NCI-H187 (cell line): ENCODE data around the gene BTBD1.
"Not testable (repeated sequence)": the region's sequence is repeated elsewhere in the genome, so short reads cannot be mapped to it uniquely, and the experiment has no call there.

Experiments used
- DNase-seq, 2 experiments: peaks; one replicate each; lab custom pipeline; 2025; lab: John Stamatoyannopoulos, UW

Gene BTBD1

DNA sequence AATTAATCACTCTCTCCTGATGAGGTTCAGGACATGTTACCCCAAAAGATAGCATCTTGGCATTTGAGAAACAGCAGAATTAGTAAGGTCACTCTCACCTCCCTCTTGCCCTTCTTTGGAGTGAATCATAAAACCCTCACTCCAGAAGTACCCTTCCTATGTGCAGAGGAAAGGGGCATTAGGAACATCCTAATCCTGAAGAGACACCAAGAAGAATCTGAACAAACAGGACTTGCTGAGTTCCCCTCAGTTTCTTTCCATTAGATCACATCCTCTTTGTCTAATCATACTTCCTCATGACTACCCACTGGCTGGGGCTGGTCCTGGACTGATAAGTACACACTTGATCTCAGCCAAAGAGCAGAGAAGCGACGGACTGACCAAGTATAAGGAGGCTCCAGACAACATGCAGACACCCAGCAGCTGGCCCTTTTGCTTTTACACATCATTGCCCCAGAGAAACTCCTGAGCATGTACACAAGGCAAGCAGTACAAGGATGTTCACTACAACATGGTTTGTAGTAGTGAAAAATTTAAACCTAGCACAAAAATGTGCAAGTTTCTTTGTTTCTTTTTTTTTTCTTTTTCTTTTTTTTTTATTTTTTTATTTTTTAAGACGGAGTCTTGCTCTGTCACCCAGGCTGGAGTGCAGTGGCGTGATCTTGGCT lies 25.4 kb upstream of the BTBD1 start:
- DNase-seq: no peak

DNA sequence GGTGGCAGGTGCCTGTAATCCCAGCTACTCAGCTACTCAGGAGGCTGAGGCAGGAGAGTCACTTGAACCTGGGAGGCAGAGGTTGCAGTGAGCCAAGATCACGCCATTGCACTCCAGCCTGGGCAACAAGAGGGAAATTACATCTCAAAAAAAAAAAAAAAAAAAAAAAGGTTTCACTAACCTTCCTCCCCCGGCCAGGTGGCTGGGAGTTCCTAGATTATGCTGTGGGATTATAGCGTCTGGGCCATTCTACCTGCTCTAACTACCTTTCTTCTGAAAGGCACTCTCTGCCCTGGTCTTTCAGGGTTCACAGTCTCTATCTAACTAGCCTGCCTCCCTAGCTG lies 24.9 kb upstream of the BTBD1 start:
- not testable (repeated sequence) for DNase-seq

DNA sequence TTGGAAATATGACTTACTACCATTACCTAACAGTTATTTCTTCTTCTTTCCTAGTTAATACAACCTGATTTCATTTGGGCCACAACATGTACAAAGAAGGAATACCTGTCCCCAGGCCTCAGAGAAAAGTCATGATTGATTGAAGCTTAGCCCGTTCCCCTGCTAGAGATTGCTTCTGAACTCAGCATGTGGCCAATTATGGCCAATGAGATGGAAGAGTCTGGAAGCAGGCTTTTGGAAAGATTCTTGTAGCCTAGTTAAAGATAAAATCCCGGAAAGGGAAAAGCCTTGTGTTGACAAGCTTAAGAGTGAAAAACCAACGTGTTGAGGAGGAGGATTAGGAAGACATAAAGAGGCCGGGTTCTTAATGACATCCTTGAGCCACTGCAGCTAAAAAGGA lies 23.4 kb upstream of the BTBD1 start:
- DNase-seq: no peak

DNA sequence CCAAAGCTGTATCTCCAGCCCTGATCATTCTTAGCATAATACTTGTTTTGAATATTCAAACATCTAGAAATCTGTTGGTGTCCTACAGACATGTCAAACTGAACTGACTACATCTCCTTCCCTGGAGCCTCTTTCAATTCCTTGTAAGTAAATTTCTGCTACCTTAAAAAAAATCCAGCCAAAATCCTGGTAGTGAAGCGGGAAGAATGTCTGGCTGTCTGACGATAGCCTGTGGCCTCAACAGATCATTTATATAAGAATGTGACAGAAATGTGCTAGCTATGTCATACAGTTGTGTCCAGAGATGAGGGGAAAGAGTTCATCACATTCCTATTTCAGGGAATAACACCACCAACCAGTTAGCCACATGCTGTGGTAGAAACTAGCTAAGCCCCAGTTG lies 21.8 kb upstream of the BTBD1 start:
- DNase-seq: no peak

DNA sequence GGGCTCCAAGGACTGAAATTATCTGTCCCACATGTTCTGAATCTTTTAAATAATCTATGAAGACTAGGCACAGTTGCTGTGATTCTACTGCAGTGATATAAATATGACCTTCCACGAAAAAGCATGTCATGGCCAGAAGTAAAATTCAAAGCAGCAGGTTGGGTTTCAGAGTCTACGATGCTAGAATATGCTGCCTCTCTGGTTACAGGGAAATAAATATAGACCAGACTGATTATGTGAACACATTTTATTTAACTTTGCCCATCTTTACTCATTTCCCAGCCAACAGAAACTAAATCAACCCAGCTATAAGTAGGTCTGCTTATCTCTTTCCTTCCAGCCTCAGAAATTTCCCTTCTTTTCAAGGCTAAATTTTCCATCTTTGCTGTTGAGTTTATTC lies 20.5 kb upstream of the BTBD1 start:
- no peak for DNase-seq

DNA sequence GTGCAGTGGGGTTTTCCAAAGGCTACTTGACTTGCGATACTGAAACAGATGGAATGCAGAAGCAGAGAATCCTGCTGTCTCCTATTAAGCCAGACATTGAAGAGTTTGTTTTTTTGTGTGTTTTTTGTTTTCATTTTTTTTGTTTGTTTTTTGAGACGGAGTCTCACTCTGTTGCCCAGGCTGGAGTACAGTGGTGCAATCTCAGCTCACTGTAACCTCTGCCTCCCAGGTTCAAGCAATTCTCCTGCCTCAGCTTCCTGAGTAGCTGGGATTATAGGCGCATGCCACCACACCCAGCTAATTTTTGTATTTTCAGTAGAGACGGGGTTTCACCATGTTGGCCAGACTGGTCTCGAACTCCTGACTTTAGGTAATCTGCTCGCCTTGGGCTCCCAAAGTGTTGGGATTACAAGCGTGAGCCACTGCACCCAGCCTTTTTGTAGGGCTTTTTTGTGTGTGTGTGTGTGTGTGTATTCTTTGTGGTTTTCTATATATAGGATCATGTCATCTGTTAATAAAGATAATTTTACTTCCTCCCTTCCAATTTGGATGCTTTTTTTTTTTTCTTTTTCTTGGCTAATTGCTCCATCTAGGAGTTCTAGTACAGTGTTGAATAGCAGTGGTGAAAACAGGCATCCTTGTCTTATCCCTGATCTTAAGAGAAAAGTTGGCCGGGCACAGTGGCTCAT lies 19.0 kb upstream of the BTBD1 start:
- DNase-seq: not testable (repeated sequence)

DNA sequence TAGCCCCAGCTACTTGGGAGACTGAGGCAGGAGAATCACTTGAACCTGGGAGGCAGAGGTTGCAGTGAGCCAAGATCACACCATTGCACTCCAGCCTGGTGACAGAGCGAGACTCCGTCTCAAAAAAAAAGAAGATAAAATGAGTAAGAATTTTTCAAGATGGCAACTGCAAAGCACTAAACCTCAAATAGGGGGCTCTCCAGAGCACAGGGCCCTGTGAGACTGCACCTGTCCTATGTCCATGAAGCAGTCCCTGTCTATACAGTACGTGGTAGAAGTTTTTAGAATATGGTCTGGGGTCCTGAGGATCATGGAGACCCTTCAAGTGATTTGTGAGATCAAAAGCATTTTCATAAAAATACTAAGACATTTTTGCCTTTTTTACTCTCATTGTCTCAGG lies 18.4 kb upstream of the BTBD1 start:
- DNase-seq: not testable (repeated sequence)

DNA sequence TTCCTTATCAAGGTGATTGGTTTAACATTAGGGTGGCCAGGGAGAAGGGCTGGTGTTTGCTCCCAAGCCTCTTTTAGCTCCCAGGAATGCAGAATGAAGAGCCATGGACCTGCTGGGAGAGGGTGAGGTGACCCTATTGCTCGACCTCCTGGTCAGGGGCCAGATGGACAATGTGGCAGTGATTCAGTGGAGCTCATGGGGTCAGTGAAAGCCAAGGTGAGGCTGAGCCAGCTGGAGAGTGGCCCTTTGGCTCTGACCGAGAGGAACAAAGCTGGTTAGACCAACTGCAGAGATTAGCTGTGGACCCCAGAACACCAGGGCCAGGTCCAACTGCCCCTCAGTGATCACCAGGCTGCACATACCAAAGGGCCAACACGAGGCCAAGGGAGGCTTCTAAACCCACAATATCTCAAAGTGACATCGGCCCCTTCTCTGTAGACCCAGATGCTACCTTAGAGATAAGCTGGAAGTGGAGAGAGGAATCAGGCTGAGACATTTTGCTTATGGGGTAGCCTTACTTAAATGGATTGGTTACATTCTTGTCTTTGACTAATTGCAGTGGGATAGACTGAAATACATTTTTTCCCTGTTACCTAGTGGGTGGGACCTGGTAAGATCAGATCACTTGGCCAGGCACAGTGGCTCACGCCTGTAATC lies 15.8 kb upstream of the BTBD1 start:
- no peak for DNase-seq

DNA sequence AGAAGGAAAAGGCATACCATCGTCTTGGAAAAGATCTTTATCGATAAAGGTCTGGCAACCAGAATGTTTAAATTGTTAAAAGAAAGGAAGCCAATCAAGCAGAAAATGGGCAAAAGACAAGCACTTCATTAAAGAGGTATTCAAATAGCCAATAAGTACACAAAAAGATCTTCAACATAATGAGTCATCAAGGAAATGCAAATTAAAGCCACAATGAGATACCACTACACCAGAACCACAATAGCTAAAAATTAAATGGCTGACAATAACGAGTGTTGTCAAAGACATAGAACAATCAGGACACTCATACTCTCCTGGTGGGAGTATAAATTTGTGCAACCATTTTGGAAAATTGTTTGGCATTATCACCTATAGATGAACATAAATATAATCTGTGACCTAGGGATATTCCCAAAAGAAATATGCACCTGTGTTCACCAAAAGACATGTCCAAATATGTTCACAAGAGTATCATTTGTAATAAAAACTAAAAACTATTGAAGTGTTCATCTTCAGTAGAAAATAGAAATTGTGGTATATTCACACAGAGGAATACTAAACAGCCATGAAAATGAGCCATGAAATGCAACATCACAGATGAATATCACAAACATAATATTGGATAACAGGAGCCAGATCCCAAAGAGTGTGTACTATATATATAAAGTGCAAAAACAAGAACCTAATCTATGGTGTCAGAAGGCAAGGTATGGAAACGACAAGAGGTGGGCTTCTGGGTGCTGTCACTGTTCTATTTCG lies 14.4 kb upstream of the BTBD1 start:
- no peak for DNase-seq

DNA sequence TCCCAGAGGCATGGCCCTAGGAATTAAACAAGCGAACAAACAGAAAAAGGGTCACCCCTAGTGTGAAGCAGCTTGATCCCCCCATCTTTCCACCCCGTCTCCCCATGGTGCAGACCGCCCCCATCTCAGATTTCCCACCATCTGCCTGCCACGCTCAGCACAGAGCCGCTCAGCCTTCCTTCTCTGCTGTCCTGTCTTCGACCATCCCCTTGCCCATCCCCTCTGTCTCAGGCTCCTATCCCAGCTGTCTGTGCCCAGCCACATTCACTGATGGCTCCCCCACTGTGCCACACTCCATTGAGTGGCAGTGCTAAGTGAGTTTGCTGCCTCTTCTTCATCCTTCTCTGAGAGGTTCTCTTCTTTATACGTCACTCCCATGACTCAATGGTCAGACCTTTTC lies 11.7 kb upstream of the BTBD1 start:
- DNase-seq: no peak

DNA sequence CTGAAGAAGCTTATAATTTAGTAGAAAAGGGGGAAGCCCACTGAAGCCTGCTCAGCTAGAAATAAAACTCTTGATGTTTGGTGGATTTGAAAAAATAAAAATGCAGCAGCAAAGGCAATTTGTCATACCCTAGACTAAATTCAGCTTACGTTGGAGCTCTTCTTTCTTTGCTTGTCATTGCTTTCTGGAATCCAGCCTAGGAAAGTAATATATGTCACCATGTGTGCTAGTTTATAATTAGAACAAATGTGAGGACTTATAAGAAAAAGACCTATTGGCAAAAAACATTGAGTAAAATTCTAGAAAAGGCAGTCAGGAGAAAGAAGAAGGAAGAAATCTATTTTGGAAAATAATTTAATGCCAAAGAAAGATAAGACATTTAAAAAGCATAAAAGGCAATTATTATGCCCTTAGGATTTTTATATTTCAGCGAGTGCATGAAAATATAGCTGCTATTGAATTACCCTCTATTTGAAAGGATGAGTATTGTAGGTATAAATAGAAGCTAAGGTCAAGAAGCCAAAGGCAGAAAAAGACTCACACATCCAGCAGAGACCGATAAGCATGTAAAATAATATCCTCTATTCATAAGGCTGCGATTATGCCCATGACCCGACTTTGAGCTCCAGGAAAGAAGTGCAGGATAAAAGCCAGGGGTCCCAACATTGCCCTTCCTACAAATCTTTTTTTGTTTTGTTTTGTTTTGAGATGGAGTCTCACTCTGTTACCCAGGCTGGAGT lies 10.6 kb upstream of the BTBD1 start:
- no peak for DNase-seq

DNA sequence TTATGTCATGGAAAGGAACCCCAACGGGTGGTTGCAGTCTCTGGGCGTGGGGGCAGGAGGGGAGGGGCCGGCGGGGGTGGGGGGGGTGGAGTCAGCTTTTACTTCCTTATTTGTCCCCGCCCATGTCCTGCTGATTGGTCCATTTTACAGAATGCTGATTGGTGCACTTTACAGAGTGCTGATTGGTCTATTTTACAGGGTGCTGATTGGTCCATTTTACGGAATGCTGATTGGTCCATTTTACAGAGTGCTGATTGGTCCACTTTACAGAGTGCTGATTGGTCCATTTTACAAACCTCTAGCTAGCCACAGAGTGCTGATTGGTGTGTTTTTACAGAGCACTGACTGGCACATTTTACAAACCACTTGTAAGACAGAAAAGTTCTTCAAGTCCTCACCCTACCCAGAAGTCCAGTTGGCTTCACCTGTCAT lies 2.2 kb upstream of the BTBD1 start:
- DNase-seq: not testable (repeated sequence)

DNA sequence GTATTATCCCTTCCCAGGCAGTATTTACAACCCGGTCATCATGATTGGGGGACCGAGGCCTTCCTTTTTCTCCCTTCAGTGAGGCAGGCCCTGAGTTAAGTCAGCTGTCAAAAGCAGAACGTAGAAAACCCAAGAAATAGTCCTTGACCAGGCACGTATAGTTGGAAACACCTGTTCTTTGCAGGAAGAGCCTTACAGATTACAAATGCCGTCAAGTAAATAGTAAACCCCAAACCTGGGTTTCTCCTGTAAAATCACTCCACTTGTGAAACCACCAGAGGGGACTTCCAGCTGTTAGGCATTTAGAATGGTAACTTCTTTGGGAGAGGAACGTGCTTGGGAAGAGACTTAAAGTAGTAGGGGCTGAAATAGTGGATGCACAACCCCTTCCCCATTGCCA lies 1.0 kb upstream of the BTBD1 start:
- DNase-seq: no peak

DNA sequence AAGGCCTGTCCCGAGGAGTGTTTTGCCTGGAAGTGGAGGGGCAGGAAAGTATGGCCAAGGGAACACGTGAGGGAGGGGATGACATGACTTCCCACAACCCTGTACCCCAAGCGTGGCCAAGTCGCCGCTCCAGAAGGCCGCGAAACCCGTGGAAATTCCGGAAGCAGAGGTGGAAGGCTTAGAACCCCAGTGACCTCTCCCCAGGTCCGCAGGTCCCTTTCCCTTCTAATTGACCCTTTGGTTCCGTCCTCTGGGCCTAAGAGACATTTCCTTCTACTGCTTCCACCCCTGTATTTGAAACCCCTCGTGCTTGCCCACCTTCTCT lies 548 bp upstream of the BTBD1 start:
- no peak for DNase-seq

DNA sequence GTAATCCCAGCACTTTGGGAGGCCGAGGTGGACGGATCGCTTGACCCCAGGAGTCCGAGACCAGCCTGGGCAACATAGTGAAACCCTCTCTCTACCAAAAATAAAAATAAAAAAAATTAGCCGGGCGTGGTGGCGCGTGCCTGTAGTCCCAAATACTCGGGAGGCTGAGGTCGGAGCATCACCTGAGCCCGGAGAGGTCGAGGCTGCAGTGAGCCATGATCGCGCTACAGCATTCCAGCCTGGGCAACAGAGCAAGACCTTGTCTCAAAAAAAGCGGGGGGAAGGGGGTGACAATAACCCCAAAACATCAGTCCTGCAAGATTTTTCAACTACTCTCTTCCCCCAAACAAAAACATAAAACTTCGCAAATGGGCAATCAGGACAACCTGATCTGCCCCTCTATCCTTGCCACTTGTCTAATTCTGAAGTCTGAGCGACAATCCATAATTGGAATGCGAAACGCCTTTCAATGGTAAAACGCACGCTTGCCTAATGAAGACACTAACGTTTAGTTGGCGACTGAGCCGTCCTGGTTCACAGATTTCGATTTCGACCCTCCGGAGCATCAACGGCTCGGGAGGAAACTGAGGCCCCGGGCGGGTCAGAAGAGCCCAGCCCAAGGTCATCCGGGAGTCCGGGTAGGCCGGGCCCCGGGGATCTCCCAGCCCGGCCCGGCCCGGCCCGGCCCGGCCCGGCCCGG lies 868 bp downstream of the BTBD1 start:
- no peak for DNase-seq

DNA sequence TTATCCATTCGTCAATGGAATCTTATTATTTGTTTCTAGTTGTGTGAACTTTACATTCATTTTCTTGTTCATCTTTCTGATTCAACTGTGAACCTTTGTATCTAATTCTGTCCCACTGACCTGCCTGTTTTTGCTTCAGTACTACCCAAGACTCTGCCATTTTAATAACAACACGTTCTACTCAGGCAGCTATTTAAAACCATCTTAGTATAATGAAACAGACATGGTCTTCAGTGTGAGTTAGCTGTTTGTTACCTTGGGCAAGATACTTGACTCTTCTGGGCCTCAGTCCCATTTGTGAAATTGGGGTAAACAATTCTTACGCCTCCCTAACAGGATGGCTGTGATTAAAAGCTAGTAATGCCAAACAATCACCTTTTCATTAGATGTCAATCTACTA lies 1.6 kb downstream of the BTBD1 start:
- DNase-seq: no peak

DNA sequence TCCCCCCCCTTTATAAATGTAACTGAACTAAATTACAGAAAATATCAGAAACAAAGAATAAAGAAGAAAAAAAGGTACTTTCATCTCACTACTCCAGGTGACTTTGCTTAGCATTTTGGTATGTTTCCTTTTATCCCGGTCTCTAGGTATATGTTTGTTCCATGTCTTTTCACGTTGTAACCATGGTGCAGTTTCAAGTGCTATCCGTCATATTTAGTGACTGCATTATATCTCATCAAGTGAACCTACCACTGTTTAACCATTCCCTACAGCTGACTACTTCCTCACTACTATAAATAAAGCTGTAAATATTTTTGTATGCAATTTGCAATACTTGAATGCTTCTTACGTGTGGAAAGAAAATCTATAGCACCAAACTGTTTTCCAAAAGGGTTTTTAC lies 2.2 kb downstream of the BTBD1 start:
- DNase-seq: no peak

DNA sequence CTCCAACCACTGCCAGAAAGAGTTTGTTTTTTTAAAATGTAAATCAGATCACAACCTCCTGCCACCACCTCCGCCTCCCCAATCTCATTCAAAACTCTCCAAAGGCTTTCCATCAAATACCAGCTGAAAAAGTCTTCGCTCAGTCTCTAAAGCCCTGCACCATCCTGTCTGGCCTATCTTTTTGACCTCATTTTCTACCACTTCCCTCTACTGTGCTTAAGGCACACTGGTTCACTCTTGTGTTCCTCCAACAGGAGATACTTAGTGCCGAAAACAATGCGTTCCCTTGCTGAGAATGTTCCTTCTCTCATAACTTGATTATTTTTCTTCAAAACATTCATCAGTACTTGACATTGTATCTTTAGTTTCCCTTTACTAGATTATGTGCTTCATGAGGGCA lies 3.5 kb downstream of the BTBD1 start:
- no peak for DNase-seq

DNA sequence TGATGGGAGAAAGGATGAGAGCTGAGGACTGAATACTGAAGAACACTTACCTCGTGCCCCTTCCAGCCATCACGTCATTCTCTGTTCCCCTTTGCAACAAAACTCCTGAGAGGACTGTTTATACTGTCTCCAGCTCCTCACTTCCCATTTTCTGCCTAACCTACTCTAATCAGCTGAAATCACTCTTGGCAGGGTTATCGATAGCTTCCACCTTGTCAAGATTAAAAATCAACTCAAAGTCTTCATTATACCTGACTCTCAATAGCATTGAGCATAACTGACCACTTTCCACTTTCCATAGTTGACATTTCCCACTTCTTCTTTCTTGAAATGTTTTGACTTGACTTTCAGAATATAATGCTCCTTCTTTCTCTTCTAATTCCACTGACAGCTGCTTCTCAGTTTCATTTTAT lies 4.3 kb downstream of the BTBD1 start:
- DNase-seq: no peak

DNA sequence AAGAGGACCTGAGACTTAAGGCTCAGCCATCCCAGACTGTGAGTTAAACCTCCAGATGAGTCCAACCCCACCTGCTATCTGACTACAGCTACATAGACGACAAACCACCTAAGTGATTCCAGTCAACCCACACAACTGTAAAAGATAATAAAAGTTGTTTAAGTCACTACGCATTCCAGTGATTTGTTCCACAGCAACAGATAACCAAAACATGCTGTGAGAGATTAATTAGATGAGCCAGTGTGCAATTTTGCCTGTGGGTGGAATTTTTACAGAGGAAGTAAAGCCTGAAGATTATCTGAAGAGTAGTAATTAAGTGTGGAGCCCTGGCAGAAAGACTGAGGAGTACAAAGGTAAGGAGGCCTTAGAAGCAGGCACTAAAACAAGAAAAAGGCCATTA lies 5.4 kb downstream of the BTBD1 start:
- no peak for DNase-seq

DNA sequence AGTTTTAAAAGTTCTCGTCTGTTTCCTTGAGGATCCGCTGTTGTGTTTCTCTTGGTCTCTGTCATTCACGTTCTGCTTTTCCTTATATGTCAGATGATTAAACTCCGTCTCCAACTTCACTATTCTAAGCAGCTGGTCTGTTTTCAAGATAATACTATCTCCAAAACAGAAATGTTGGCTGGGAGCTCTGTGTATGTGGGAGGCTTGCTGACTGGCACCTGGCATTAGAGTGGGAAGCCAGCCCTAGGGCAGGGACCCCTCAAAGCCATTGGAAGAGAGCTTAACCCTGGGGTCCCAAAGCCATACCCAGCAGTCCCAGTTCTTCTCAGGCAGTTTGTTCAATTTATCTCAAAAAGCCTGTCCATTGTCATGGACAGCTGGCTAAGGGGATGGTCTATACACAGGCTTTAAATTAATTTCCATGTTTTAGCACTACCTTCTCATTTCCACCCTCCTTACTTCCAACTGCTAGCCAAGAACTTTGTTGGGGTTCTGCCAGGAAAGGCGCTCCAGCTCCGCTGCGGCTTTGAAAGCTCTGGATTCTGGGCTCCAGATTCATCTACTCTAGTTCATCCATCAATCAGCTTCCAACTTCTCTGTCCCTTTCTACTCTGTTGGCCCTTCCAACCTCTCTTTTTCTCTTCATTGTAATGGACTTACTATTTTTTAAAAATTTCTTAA lies 9.2 kb downstream of the BTBD1 start:
- DNase-seq: no peak
